LNCAP (cell line): ENCODE data around the gene PLA2G6.

Source experiments
- CTCF ChIP-seq: fragments of 450-650 bp; IDR thresholded peaks from 2 replicates; pipeline ENCODE4 v1.5.1; 2017; ENCODE audit warnings: mild to moderate bottlenecking

Gene PLA2G6

GRCh38 chr22:38080474-38080849 lies 101.2 kb downstream of the PLA2G6 start:
- TF ChIP-seq CTCF, result no peak

GRCh38 chr22:38079804-38080203 lies 101.8 kb downstream of the PLA2G6 start:
- no peak for TF ChIP-seq CTCF

GRCh38 chr22:38078046-38078840 lies 103.4 kb downstream of the PLA2G6 start:
- TF ChIP-seq CTCF, result no peak

DNA sequence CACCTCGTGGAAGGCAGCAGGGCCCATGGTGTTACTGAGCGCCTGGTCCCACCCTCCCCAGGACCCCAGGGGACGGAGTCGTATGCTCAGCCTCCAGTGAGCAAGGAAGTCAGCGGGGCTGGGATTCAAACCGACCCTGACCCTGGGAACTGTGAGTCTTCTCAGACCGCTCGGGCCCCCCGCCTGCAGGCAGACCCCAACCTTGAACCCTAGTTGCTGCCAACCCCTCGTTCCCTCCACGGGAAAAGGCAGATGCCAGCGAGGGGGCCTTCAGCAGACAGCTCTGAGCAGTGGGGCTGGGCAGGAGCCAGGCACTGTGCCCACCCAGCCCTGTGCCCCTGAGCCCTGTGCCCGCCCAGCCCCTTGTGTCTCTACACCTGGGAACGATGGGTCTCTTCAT lies 104.0 kb downstream of the PLA2G6 start:
- no peak for TF ChIP-seq CTCF

- TF ChIP-seq CTCF, result no peak
Measured at GRCh38 chr22:38077096-38077495, 104.5 kb downstream of the PLA2G6 start.

DNA sequence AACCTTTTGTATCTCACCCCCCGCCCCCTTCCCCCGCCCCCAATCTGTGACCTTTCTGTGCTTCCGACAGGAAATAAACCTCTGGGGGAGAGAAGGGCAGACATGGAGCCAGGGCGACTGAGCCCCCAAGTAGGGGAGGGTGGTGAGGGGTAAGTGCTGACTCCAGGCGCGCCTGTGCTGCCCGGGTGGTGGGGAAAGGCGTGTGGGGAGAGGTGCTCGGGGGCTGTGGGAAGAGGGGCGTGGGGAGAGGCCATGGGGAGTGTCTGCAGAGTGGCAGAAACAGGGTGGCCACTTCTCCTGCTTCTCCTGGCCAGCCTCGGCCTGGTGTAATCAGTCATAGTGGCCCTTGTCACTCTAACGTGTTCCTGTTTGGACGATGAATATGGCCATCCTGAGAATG lies 105.7 kb downstream of the PLA2G6 start:
- TF ChIP-seq CTCF, result no peak

GRCh38 chr22:38075105-38075825 lies 106.4 kb downstream of the PLA2G6 start:
- TF ChIP-seq CTCF, result no peak
